ENCODE measurements around the gene TM2D3. TPM values are rescaled to one million over a fixed set of nuclear protein-coding genes. Genes with fewer than 3 reads are reported as not detected.
A peak's percentile ranks its signal among the peaks of the same experiment; 100 is the strongest.

The TM2D3 gene
- total RNA-seq, 1 donor from 2014 or later = 105 TPM

- no peaks in the 10 kb centered on the region for H3K4me1 ChIP-seq
- H3K27me3 ChIP-seq = no peaks in the 10 kb centered on the region
- no peak for TF ChIP-seq CTCF (IDR thresholded peaks at IDR 0.05)
- intact Hi-C loops (cut with DNase I) = no loop called here
- H3K27ac ChIP-seq = no peak overlapping the region
- no peak overlapping the region for H3K4me3 ChIP-seq
- H3K9me3 ChIP-seq = no peaks in the 10 kb centered on the region
- H3K36me3 ChIP-seq = peaks cover 11 to 42% of the 10 kb centered on the region in 2 donors
- no peak for DNase-seq (ENCODE audit: low spot score in 2 of 2)
These were observed 27.6 kb upstream of the TM2D3 start for GRCh38 chr15:101679806-101680205.

GRCh38 chr15:101676921-101677329 is 24.7 kb upstream of the TM2D3 start:
- Histone ChIP-seq H3K27ac (no peak overlapping the region), H3K36me3 (peaks cover 13 to 42% of the 10 kb centered on the region in 2 donors), H3K4me3 (no peak overlapping the region), H3K27me3 (no peaks in the 10 kb centered on the region), H3K9me3 (no peaks in the 10 kb centered on the region), H3K4me1 (no peaks in the 10 kb centered on the region)
- intact Hi-C loops (cut with DNase I) = no loop called here
- no peak for TF ChIP-seq CTCF (IDR thresholded peaks at IDR 0.05)
- DNase-seq (ENCODE audit: low spot score in 2 of 2) = no peak

GRCh38 chr15:101675796-101676582 is 23.8 kb upstream of the TM2D3 start:
- DNase-seq (ENCODE audit: low spot score in 2 of 2) = no peak
- Histone ChIP-seq H3K27ac (no peak overlapping the region), H3K27me3 (no peaks in the 10 kb centered on the region), H3K36me3 (peaks cover 16 to 51% of the 10 kb centered on the region in 2 donors), H3K4me3 (no peak overlapping the region), H3K4me1 (no peaks in the 10 kb centered on the region), H3K9me3 (no peaks in the 10 kb centered on the region)
- TF ChIP-seq CTCF (IDR thresholded peaks at IDR 0.05) = no peak
- intact Hi-C loops (cut with DNase I) = no loop called here

GRCh38 chr15:101675015-101675414 is 22.8 kb upstream of the TM2D3 start:
- no peak for TF ChIP-seq CTCF (IDR thresholded peaks at IDR 0.05)
- Histone ChIP-seq H3K27me3 (no peaks in the 10 kb centered on the region), H3K36me3 (peaks cover 21 to 59% of the 10 kb centered on the region in 2 donors), H3K4me1 (no peaks in the 10 kb centered on the region), H3K4me3 (no peak overlapping the region), H3K9me3 (no peaks in the 10 kb centered on the region), H3K27ac (no peak overlapping the region)
- intact Hi-C loops (cut with DNase I) = no loop called here
- DNase-seq (ENCODE audit: low spot score in 2 of 2) = no peak

GRCh38 chr15:101672298-101672697 is 20.1 kb upstream of the TM2D3 start:
- intact Hi-C loops (cut with DNase I) = no loop called here
- Histone ChIP-seq H3K4me1 (no peaks in the 10 kb centered on the region), H3K4me3 (no peak overlapping the region), H3K27ac (peak overlapping the region in 1 of 2 donors; percentile 16), H3K9me3 (no peaks in the 10 kb centered on the region), H3K36me3 (peaks cover 24 to 70% of the 10 kb centered on the region in 2 donors), H3K27me3 (no peaks in the 10 kb centered on the region)
- no peak for DNase-seq (ENCODE audit: low spot score in 2 of 2)
- TF ChIP-seq CTCF (IDR thresholded peaks at IDR 0.05) = no peak

Measured in ascending aorta (tissue), 2 donors.